ENCODE results near the gene ATAT1. TPM values are rescaled to one million over a fixed set of nuclear protein-coding genes. Genes with fewer than 3 reads are reported as not detected.
A peak's percentile ranks its signal among the peaks of the same experiment; 100 is the strongest.
"Not testable (repeated sequence)": the region's sequence is repeated elsewhere in the genome, so short reads cannot be mapped to it uniquely, and the experiment has no call there.

The ATAT1 gene
- total RNA-seq, 4 donors from 2014 or later = 0.82 to 2.6 (median 2.1) TPM

DNA sequence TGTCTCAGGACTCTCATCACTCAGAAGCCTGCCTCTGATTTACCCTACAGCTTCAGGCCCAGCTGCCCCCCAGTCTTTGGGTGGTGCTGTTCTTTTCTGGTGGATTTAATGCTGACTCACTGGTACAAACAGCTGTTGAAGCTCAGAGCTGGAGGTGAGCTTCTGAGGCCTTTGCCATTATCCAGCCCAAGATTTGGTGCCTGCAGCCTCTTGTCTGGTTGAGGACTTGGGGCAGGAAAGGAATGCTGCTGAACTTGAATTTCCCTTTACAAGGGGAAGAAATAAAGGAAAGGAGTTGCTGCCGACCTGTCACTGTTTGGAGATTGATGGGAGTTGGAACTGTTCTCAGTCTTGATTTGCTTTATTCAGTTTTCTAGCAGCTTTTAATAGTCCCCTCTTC, 35.7 kb upstream of the ATAT1 start:
- Histone ChIP-seq H3K4me1 (peaks cover 0 to 9% (median 0%) of the 10 kb centered on the region in 3 donors), H3K27ac (peak overlapping the region in 2 of 4 donors; percentile 7 to 51), H3K4me3 (no peak overlapping the region), H3K9me3 (no peaks in the 10 kb centered on the region), H3K36me3 (peaks cover 0 to 90% of the 10 kb centered on the region in 2 donors), H3K27me3 (no peaks in the 10 kb centered on the region)
- WGBS, 2 donors (ENCODE audit: low coverage in 1 of 2) = 50 to 60% methylated on average over 1 of the region's 1 CpG
- TF ChIP-seq, protein P1, sequence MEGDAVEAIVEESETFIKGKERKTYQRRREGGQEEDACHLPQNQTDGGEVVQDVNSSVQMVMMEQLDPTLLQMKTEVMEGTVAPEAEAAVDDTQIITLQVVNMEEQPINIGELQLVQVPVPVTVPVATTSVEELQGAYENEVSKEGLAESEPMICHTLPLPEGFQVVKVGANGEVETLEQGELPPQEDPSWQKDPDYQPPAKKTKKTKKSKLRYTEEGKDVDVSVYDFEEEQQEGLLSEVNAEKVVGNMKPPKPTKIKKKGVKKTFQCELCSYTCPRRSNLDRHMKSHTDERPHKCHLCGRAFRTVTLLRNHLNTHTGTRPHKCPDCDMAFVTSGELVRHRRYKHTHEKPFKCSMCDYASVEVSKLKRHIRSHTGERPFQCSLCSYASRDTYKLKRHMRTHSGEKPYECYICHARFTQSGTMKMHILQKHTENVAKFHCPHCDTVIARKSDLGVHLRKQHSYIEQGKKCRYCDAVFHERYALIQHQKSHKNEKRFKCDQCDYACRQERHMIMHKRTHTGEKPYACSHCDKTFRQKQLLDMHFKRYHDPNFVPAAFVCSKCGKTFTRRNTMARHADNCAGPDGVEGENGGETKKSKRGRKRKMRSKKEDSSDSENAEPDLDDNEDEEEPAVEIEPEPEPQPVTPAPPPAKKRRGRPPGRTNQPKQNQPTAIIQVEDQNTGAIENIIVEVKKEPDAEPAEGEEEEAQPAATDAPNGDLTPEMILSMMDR (IDR thresholded peaks at IDR 0.05) = no peak
- no peak for TF ChIP-seq EP300 (IDR thresholded peaks at IDR 0.05)
- no peak for TF ChIP-seq POLR2AphosphoS5 (IDR thresholded peaks at IDR 0.05)
- ATAC-seq = no peak

DNA sequence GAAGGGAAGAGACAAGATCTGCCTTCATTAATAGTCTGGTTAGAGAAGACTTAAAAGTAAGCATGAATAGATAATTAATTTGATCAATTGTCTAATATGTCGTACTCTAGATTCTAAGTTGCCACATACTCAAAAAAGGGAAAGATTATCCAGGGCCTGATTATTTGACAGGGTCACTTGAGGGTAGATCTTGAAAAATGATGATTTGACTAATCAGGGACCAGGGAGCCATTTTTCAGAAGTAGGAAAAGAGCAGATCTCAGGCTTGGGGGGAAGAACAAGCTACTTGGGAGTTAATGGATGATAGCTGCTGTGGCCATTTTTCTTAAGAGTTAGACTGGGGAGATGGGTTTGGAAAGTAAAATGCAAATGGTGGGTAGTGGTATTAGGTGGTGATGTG, 34.4 kb upstream of the ATAT1 start:
- H3K4me1 ChIP-seq = peaks cover 0 to 9% (median 0%) of the 10 kb centered on the region in 3 donors
- H3K27ac ChIP-seq = no peak overlapping the region
- no peaks in the 10 kb centered on the region for H3K27me3 ChIP-seq
- no peak for TF ChIP-seq POLR2AphosphoS5 (IDR thresholded peaks at IDR 0.05)
- TF ChIP-seq, protein P1 (IDR thresholded peaks at IDR 0.05) = no peak
- H3K4me3 ChIP-seq = no peak overlapping the region
- ATAC-seq = no peak
- peaks cover 0 to 82% of the 10 kb centered on the region in 2 donors for H3K36me3 ChIP-seq
- WGBS, 2 donors (ENCODE audit: low coverage in 1 of 2) = 89 to 100% methylated on average over 1 of the region's 1 CpG
- H3K9me3 ChIP-seq = no peaks in the 10 kb centered on the region

DNA sequence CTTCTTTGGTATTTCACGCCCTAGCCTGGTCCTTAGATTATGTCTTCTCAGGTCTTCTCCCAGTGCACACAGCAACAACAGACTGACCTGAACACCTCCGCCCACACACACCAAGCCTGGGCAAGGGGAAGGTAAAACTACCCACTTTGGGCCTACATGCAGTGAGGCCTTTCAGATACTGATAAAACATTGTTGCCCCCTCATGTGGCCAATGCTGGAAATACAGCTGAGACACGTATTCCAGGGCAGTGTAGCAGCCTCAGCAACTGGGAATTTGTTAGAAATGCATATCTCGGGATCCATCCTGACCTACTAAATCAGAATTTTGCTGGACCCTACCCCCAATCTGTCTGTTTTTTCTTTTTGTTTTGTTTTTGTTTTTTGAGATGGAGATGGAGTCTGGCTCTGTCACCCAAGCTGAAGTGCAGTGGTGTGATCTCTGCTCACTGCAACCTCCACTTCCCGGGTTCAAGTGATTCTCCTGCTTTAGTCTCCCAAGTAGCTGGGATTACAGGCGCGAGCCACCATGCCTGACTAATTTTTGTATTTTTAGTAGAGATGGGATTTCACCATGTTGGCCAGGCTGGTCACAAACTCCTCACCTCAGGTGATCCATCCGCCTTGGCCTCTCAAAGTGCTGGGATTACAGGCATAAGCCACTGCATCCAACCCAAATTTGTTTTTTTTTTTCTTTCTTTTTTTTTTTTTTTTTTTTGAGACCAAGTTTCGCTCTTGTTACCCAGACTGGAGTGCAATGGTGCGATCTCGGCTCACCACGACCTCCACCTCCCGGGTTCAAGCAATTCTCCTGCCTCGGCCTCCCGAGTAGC, 29.1 kb upstream of the ATAT1 start:
- H3K4me3 ChIP-seq, H3K27me3 ChIP-seq, H3K9me3 ChIP-seq: not testable (repeated sequence)
- TF ChIP-seq, protein P1 (IDR thresholded peaks at IDR 0.05) = peak; percentile 68 to 81 (median 79)
- TF ChIP-seq POLR2AphosphoS5 (IDR thresholded peaks at IDR 0.05) = peak; percentile 13
- Histone ChIP-seq H3K4me1 (peaks cover 0 to 12% (median 0%) of the 10 kb centered on the region in 3 donors), H3K36me3 (peaks cover 0 to 53% of the 10 kb centered on the region in 2 donors), H3K27ac (peak overlapping the region in 1 of 4 donors; percentile 11)
- WGBS, 2 donors (ENCODE audit: low coverage in 1 of 2) = 71 to 78% methylated on average over 3 to 15 of the region's 15 CpGs
- peak; percentile 82 for ATAC-seq

DNA sequence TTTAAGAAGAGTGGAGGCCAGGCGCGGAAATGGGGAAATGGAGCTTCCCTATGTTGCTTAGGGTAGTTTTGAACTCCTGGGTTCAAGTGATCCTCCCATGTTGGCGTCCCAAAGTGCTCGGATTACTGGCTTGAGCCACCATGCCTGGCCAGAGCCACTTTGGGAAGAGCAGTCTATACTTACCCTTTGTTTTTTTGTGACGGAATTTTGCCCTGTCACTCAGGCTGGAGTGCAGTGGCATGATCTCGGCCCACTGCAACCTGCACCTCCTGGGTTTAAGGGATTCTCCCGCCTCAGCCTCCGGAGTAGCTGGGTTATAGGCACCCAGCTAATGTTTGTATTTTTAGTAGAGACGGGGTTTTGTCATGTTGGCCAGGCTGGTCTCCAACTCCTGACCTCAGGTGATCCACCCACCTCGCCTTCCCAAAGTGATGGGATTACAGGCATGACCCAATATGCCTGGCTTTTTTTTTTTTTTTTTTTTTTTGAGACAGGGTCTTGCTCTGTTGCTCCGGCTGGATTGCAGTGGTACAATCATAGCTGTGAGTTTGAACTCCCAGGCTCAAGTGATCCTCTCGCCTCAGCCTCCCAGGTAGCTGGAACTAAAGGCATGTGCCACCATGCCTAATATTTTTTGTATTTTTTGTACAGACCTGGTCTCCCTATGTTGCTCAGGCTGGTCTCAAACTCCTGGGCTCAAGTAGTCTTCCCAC, 27.6 kb upstream of the ATAT1 start:
- H3K4me1 ChIP-seq = peaks cover 0 to 12% (median 0%) of the 10 kb centered on the region in 3 donors
- no peak for TF ChIP-seq POLR2A (IDR thresholded peaks at IDR 0.05)
- TF ChIP-seq EP300 (IDR thresholded peaks at IDR 0.05) = no peak
- TF ChIP-seq, protein P1 (IDR thresholded peaks at IDR 0.05) = no peak
- TF ChIP-seq POLR2AphosphoS5 (IDR thresholded peaks at IDR 0.05) = peak; percentile 14
- peaks cover 0 to 54% of the 10 kb centered on the region in 2 donors for H3K36me3 ChIP-seq
- no peak overlapping the region for H3K4me3 ChIP-seq
- no peak overlapping the region for H3K27ac ChIP-seq
- H3K27me3 ChIP-seq = no peaks in the 10 kb centered on the region
- no peaks in the 10 kb centered on the region for H3K9me3 ChIP-seq
- 37 to 62% methylated on average over 2 to 9 of the region's 12 CpGs for WGBS, 2 donors (ENCODE audit: low coverage in 1 of 2)
- ATAC-seq = no peak
